Measurements from ENCODE around the gene GTF3A. TPM values are rescaled to one million over a fixed set of nuclear protein-coding genes. Genes with fewer than 3 reads are reported as not detected.
A peak's percentile ranks its signal among the peaks of the same experiment; 100 is the strongest.

GTF3A gene
- total and polyA plus RNA-seq, 2 of the 8 experiments (the other 6 are each of a cell fraction or from before 2014, with no cell fraction given): 41.6 to 96.5 TPM

DNA sequence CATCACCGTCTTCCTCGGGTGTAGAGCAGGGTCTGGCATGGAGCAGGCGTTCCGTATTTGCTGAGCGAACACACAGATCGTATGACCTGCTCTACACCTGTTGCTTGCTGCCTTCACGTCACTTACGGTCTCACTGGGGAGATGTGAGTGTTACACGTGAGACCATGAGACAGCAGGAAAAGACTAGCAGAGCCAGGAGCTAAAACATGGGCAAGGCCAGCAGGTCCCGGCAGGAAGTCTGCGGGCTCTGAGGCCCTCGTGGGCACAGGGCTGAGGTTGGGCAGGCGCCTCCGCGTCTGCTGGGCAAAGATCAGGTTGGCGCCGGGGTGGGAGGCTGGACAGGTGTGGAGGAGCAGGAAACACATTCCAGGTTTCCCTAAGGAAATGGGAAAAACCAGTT is 19.7 kb upstream of the GTF3A start:
- H3K23me2 ChIP-seq (ENCODE audit: low read depth, low read length): no peaks in the 10 kb centered on the region
- H2BK12ac ChIP-seq (ENCODE audit: low read depth, low read length): no peak overlapping the region
- H2BK5ac ChIP-seq (ENCODE audit: low read depth, low read length): no peak overlapping the region
- H2AK5ac ChIP-seq (ENCODE audit: low read depth, low read length): 0 out of 2 replicates have a peak overlapping the region, but pooled peaks have one; percentile 18
- H2BK120ac ChIP-seq (replicated peaks; ENCODE audit: low read depth, low read length): no peak overlapping the region
- DNase-seq (ENCODE audit: low read depth in 1 of 2, low spot score in 2 of 2) (no peak), FAIRE-seq (no peak)
- H2BK15ac ChIP-seq (ENCODE audit: low read length): no peak overlapping the region
- H3K18ac ChIP-seq (ENCODE audit: extremely low read depth, low read length): no peak overlapping the region
- H3K4me3 ChIP-seq (ENCODE audit: extremely low read depth in 1 of 4, insufficient read depth in 2 of 4, low read depth in 3 of 4, low read length in 4 of 4): no peak overlapping the region
- no peaks in the 10 kb centered on the region for H3K27me3 ChIP-seq (replicated peaks in 1 of 4; ENCODE audit: control insufficient read depth in 3 of 4, extremely low read depth in 1 of 4, insufficient read depth in 3 of 4, low read length in 3 of 4)
- ChIA-PET CTCF (ENCODE audit: partially characterized antibody) (interaction anchor here (0.7 to 3.8 kb wide), 7 partner anchors 18 to 422 kb away, joined by 3 to 28 read pairs (median 3); partner anchors contain the start of gene GTF3A), POLR2A (ENCODE audit: partially characterized antibody) (interaction anchor here (1.0 kb wide), 1 partner anchor 12 kb away, joined by 3 read pairs; no protein-coding TSS in a partner anchor)
- H3K9ac ChIP-seq (replicated peaks in 1 of 4; ENCODE audit: extremely low read depth in 1 of 4, low read depth in 3 of 4, low read length in 3 of 4): no peak overlapping the region
- no peak overlapping the region for H3K4ac ChIP-seq (replicated peaks; ENCODE audit: insufficient read length, low read depth, low read length)
- no peaks in the 10 kb centered on the region for H3K36me3 ChIP-seq (ENCODE audit: control insufficient read depth in 2 of 4, insufficient read depth in 4 of 4, low read length in 3 of 4)
- H4K8ac ChIP-seq (ENCODE audit: extremely low read depth, insufficient read depth, low read length): 0 out of 2 replicates have a peak overlapping the region, but pooled peaks have one; percentile 18
- no peak overlapping the region for H2AFZ ChIP-seq (ENCODE audit: low read length)
- H3K23ac ChIP-seq (ENCODE audit: insufficient read length): no peak overlapping the region
- H3K4me1 ChIP-seq (replicated peaks in 1 of 4; ENCODE audit: control insufficient read depth in 3 of 4, insufficient read depth in 4 of 4, low read length in 3 of 4): peaks cover 6 to 10% (median 8%) of the 10 kb centered on the region in 4 experiments; a peak in 6 of 7 replicates
- no peaks in the 10 kb centered on the region for H3K79me2 ChIP-seq (ENCODE audit: control insufficient read depth in 1 of 2, insufficient read depth in 2 of 2, low read length in 2 of 2)
- 0 out of 2 replicates have a peak overlapping the region, but pooled peaks have one; percentile 53 for H2BK20ac ChIP-seq (ENCODE audit: low read length)
- no peak overlapping the region for H3K14ac ChIP-seq (ENCODE audit: insufficient read length)
- no peaks in the 10 kb centered on the region for H3K9me3 ChIP-seq (ENCODE audit: insufficient read depth in 2 of 2, low read depth in 1 of 2, low read length in 1 of 2)
- H4K5ac ChIP-seq (ENCODE audit: insufficient read length, low read depth, low read length): no peak overlapping the region
- H3K27ac ChIP-seq (ENCODE audit: low read depth, low read length): no peak overlapping the region
- H3K79me1 ChIP-seq (ENCODE audit: low read depth, low read length): no peaks in the 10 kb centered on the region
- no peak overlapping the region for H3K56ac ChIP-seq (replicated peaks; ENCODE audit: insufficient read length, low read depth, low read length)
- H3K4me2 ChIP-seq (ENCODE audit: insufficient read depth in 1 of 2, low read depth in 2 of 2, low read length in 2 of 2): no peak overlapping the region
- no peak overlapping the region for H4K91ac ChIP-seq (replicated peaks; ENCODE audit: insufficient read length, low read length)
- no peaks in the 10 kb centered on the region for H4K20me1 ChIP-seq (replicated peaks in 1 of 2; ENCODE audit: control insufficient read depth in 1 of 2, insufficient read depth in 2 of 2, low read length in 2 of 2)
- WGBS, 2 experiments (ENCODE audit: extremely low coverage in 1 of 2, insufficient coverage in 1 of 2, insufficient read length in 1 of 2, insufficient replicate concordance in 2 of 2, low coverage in 1 of 2, low lambda C conversion rate in 2 of 2, missing lambda C conversion rate in 1 of 2): 92% methylated on average over 17 of the region's 17 CpGs; no CpG with 5 or more reads in 1 of the 2 experiments
- TF ChIP-seq SUZ12 (IDR thresholded peaks at IDR 0.05; ENCODE audit: low read length): no peak
- no peak for TF ChIP-seq PHF8 (conservative IDR thresholded peaks at IDR 0.05; ENCODE audit: low read depth, low read length)
- TF ChIP-seq ZNF274 (IDR thresholded peaks at IDR 0.05; ENCODE audit: borderline replicate concordance, extremely low read depth, low read length): no peak
- TF ChIP-seq TAF1 (IDR thresholded peaks at IDR 0.05; ENCODE audit: low read depth, low read length): no peak
- TF ChIP-seq CEBPB (IDR thresholded peaks at IDR 0.05; ENCODE audit: low read depth, low read length): no peak
- TF ChIP-seq E2F6 (IDR thresholded peaks at IDR 0.05): no peak
- TF ChIP-seq RAD21 (IDR thresholded peaks at IDR 0.05 in 1 of 2, conservative IDR thresholded peaks at IDR 0.05 in 1 of 2; ENCODE audit: low read depth in 2 of 2, low read length in 2 of 2): no peak
- TF ChIP-seq SP2 (IDR thresholded peaks at IDR 0.05; ENCODE audit: low read length): no peak
- no peak for TF ChIP-seq HDAC6 (IDR thresholded peaks at IDR 0.05; ENCODE audit: low read depth, low read length)
- no peak for TF ChIP-seq GTF2F1 (IDR thresholded peaks at IDR 0.05; ENCODE audit: borderline replicate concordance, low read depth, low read length)
- TF ChIP-seq SAP30 (IDR thresholded peaks at IDR 0.05; ENCODE audit: insufficient read depth, insufficient replicate concordance, low read length): no peak
- TF ChIP-seq POLR2AphosphoS5 (IDR thresholded peaks at IDR 0.05; ENCODE audit: low read depth, low read length): no peak
- TF ChIP-seq FOSL1 (IDR thresholded peaks at IDR 0.05; ENCODE audit: insufficient read depth, low read depth, low read length): no peak
